HCT116 (cell line): ENCODE data around the gene CD9.
A peak's percentile ranks its signal among the peaks of the same experiment; 100 is the strongest.

Experiments used
- CEBPB ChIP-seq: IDR thresholded peaks from 2 replicates; pipeline ENCODE4 v1.6.1; 2012; ENCODE audit warnings: low read depth
- CTCF ChIP-seq, 3 experiments: fragments of 200-600 bp in 1 of 3; sonication (generic) in 1 of 3; IDR thresholded peaks in 2 of 3; conservative IDR thresholded peaks in 1 of 3; 2 replicates each; pipeline ENCODE4 v1.5.1; 2012 to 2017; ENCODE audit warnings: low read depth in 2 of 3, low read length in 2 of 3, antibody characterized with exemption in 1 of 3, borderline replicate concordance in 1 of 3, control low read depth in 1 of 3, mild to moderate bottlenecking in 1 of 3, mixed read lengths in 1 of 3, mixed run types in 1 of 3, moderate library complexity in 1 of 3; ENCODE audit not compliant: insufficient read depth in 1 of 3
- POLR2A ChIP-seq: IDR thresholded peaks from 2 replicates; pipeline ENCODE4 v1.7.0; 2011; ENCODE audit warnings: borderline replicate concordance; ENCODE audit not compliant: insufficient read depth, insufficient read length; ENCODE audit errors: extremely low read depth
- POLR2AphosphoS5 ChIP-seq: IDR thresholded peaks from 2 replicates; pipeline ENCODE4 v1.6.1; 2011; ENCODE audit warnings: mild to moderate bottlenecking, low read depth, low read length, moderate library complexity
- REST ChIP-seq: IDR thresholded peaks from 2 replicates; pipeline ENCODE4 v1.6.1; 2012; ENCODE audit warnings: low read depth
- SIN3A ChIP-seq: IDR thresholded peaks from 2 replicates; pipeline ENCODE4 v1.6.1; 2012; ENCODE audit warnings: low read depth
- TCF7L2 ChIP-seq: IDR thresholded peaks from 2 replicates; pipeline ENCODE4 v1.7.0; 2011; ENCODE audit warnings: borderline replicate concordance, inconsistent platforms; ENCODE audit not compliant: insufficient read depth, insufficient read length; ENCODE audit errors: extremely low read depth

DNA sequence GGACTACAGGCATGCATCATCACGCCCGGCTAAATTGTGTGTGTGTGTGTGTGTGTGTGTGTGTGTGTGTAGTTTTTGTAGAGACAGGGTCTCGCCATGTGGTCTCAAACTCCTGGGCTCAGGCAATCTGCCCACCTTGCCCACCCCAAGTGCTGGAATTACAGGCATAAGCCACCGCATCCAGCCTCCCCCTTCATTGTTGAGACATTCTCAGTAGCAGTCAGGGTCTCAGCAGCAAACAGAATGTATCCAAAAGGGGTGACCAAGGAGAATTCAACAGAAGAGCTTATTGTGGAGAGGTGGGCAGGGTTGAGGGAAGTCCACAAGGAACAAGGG is 73.0 kb downstream of the CD9 start:
- TF ChIP-seq TCF7L2: peak; percentile 7
- no peak for TF ChIP-seq CTCF (IDR thresholded peaks at IDR 0.05 in 2 of 3, conservative IDR thresholded peaks at IDR 0.05 in 1 of 3; ENCODE audit: borderline replicate concordance in 1 of 3, insufficient read depth in 1 of 3, low read depth in 2 of 3, low read length in 2 of 3)
- TF ChIP-seq POLR2A: no peak
- TF ChIP-seq SIN3A: no peak
- TF ChIP-seq REST: no peak
- TF ChIP-seq CEBPB: no peak
- TF ChIP-seq POLR2AphosphoS5: no peak
